HG02678 (cell line): ENCODE measurements around the gene CARD18.

ENCODE experiments used
- ATAC-seq: cut with Tn5 transposase; IDR thresholded peaks from one replicate; pipeline ENCODE4 v1.9.1; 2021; ENCODE audit warnings: mild to moderate bottlenecking, moderate library complexity; ENCODE audit not compliant: unreplicated experiment

CARD18 gene, protein sequence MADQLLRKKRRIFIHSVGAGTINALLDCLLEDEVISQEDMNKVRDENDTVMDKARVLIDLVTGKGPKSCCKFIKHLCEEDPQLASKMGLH

DNA sequence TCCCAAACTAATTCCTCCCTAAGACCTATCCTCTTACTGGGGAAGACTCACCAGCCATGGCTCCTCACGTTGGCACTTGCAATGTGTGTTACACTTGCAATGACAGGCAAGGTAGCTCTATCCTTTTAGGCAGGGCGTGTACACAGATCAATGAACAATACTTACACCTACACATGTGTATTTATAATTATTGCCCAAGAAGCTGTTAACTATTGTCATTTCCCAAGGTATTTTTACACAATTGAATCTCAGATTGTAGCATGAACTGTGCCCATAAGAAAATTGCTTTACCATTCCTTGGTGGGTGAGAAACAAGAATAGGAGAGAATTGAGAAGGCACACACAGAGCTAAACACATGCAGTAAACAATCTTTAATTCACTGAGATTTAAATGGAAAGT, at the start of gene CARD18:
Gene CARD18 (minus strand): TSS at position 101 of the 400 bp plus-strand sequence. CDS start 43 bp downstream, at position 58.
- no peak for ATAC-seq

DNA sequence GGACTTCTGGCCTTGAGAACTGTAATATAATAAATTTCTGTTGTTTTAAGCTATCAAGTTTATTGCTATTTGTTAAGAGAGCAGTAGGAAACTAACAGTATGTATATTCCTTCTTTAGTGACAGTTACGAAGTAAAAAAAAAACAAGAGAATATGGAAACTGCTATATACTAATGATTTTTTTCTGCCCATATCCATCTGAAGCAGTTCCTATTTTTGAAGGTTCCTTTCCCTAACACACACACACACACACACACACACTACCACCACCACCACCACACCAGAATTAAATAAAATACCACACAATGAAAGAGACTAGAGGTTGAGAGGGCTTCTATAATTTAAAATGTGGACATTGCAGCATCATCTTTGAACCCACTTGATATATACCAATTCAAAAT, 44.4 kb upstream of the CARD18 start:
- no peak for ATAC-seq

DNA sequence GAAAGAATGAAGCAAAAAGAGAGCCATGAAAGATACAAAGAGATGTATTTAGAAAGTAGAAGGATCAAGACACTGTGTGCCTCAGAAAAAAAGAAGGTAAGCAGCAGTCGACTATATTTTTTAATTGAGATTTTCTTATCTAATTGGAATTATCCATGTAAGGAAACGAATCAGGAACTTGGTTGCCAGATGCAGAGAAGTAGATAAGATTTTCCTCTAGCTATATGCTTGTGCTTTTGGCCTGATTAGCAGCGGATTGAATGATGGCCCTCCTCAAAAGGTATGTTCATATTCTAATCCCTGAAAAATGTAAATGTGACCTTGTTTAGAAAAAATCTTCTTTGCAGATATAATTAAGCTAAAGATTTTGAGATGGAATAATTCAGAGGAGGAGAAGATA, 43.9 kb upstream of the CARD18 start:
- ATAC-seq = no peak

DNA sequence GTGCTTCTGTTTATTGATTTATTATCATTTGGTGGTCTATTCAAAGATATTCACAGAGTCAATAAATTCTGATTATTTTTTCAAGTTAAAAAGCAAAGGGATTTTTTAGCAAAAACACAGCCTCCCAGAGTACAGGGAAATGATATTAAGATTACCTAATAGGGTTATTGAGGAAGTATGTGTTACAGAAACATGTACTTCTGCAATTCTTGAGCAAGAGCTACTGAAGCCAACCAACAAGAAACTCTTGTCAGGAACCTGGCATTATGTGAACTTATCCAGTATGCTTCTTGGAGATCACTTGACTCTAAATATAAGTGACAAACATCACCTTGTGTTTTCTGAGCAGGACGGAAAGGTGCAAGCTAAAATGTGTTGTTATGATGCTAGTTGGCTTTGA, 42.0 kb upstream of the CARD18 start:
- ATAC-seq = no peak

DNA sequence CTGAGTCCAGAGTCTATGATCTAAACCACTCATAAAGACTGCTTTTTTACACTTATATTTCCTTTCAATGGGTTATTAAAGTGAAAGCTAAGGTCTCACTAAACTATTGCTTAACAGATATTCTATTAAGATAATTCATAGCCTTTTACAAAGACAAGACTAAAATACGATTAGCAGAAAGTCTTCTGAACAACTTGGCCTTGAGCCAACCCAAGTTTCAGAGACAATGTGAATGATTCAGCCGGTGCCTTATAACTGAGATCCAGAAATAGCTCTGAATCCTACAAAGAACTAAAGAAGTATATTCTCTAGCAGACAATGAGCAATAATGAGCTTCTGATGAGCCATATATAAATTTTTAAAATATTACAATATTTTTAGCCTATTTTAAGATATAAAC, 41.5 kb upstream of the CARD18 start:
- ATAC-seq = no peak

DNA sequence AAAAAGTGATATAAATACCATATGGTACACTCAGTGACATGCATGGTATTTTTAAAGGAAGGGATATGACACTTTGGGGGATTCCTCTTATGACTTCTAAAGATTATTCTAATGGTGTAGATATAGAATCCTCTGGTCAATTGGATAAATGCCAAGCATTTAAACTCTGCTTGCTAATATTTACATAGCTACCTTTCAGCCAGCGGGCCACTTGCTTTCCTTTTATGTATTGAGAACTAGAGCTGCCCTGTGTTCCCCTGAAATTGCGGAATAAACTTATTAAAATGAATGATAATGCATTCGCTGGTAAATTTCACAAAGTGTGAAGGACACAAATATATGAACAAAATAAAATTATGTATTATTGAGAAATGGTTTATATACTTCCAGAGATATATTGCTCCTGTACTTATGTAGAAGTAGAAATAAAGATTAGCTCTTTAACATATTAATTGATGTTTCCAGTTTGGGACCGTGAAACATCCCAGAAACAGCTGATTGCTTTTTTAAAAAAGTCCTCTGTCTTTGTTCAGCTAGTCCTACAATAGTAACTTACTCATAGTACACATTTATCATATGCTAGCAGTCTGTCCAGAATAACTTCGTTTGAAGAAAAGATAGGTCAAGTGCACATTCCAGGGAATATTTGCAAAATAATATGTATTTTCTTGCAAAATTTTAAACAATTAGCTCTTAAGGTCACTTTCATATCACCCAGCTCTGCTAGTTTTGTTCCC, 40.1 kb upstream of the CARD18 start:
- ATAC-seq = no peak

DNA sequence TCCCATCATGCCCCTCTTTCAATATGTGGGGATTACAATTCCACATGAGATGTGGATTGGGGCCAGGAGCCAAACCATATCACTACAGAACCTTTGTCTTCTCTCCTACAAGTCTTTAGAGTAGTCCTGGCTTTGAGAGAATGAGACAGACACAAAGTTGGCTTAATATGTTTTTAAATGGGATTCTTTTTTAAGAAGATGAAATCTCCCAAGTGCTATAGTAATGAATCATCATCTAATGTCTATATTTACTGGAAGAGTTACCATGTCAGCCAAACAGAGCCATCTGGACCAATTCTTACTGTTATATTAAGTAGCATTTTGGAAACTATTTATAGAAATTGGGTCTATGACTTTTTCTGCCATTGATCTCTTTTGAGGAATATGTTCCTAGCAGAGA, 38.1 kb upstream of the CARD18 start:
- ATAC-seq = no peak

DNA sequence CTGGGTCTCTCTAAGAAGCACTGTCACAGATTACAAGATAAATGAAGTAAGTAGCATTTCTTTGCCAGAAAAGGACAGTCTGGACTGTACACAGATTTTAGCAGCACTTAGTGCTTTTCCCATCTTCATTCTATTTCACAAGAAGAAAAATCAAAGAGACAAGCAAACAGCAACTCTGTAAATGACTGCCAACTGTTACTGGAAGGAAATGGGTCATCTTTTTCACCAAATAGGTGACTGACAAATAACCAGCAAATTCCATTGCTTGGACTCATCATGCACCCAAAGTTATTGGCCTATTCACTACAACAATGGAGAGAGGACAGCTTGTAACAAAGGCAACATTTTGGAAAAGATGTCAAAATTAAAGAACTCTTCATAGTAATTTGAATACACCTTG, 28.9 kb upstream of the CARD18 start:
- ATAC-seq = no peak

DNA sequence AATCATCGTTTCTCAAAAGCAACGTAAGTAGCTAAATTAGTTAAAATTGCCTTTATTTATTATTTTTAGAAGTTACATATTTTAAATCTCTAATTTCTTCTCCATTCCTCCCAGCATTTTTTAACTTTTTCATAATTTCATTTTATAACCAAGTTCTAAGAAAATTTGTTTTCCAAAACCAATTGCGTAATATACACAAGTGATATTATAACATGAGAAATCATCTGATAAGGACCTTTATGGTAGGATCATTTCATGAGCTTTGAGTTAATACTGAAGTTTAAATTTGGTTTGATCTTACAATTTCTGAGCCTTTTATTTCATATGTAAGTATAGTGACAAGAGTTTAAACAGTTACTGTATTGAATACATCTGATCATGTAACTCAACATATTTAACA, 27.7 kb upstream of the CARD18 start:
- no peak for ATAC-seq

DNA sequence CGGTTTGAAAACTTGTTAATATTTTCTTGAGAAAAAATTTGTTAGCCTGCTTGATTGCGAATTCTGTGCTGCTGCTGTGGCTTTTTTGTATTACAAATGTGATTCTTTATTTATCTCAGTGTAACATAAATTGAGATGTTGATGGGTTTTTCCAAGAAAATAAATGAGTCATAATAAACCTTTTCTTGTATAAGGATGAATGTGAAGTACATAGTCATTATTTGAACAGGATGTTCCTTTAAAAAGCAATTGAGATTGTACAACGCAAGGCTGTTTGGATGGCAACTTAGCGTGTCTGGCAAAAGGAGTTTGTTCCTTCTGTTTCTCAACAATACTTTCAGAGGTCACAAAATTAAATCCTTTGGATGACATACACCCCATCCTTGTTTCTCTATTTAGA, 24.6 kb upstream of the CARD18 start:
- no peak for ATAC-seq

DNA sequence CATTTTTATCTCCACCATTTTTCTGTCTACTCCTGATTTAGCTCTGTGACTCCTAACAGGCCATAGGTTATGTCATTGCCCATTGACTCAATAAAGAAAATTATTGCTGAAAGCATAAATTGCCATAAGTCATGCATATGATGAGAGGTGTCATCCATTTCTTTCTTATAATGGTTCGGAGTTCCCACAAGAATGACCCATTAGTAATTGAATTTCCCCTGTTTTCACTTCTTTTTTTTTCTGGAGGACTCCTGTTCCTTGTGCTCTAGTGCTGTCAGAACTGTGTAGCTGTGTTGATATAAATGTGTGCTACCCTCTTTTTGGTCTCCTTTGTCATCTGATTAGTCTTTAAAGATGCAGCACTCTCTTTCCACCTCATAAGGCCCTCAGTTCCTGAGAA, 22.9 kb upstream of the CARD18 start:
- no peak for ATAC-seq

DNA sequence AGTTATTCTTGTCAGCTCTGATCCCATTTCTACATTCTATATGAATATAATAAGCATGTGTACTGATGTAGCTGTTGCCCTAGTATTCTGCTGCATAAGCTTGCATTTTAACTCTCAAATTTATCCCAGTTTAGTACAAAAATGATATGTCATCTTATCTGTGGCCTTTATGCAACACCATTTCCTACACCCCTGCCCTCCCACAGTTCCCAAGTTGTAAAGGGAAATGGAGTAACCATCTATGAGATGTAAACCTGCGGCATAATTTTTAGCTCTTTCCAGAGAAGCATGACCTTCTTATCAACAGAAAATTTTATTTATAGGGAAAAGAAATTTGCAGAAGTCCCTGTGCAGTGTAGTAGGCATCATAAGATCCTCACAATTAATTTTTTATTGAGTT, 18.9 kb upstream of the CARD18 start:
- no peak for ATAC-seq

DNA sequence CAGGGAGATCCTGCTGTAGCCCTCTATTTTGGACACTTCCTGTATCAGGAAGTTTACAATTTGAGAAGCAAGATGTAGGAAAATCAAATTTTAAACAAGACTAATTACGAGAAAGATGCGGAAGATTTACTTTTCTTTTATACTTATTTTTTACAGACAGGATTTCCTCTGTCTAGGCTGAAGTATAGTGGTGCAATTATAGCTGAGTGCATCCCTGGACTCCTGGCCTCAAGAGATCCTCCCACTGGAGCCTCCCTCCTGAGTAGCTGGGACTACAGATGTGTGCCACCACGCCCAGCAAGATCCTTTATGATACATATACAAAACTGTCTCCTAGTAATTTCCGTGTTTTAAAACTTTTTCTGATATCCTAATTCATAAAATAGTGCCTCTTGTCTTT, 17.2 kb upstream of the CARD18 start:
- no peak for ATAC-seq

DNA sequence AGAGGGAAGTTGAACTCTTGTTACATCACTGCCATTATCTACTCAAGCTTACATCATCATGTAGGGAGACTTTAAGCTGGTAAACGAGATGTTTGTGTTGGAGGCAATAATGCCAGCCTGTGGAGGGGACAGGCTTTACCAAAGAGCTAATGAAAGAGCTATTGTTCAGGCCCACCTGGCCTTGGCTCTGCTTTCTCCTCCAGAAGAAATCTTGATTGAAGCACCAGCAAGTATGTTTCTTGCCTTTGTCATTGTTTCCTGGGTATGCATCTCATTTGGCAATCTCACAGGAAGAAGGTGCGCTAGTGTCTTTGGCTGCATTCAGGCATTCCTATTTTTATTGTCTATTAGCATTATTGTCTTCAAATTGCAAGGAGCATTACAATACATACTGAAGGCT, 16.7 kb upstream of the CARD18 start:
- no peak for ATAC-seq

DNA sequence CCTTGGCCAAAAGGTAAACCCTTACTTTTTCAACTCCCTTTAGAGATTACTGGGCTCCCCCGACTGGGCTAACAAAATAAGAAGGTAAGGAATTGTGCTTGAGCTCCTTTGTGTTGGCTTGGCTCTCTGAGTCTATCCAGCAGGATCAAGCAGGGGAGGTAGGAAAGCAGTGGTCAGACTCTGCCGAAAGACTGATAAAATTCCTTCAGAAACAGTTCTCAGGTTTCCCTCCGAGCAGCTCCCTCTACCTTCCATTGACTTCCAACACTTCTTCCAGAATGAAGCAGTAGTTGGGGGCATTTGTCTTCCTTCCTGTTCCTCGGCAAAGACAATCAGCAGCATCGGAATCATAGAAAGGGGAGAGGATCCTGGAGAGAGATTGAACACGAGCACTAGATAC, 16.1 kb upstream of the CARD18 start:
- ATAC-seq = no peak

DNA sequence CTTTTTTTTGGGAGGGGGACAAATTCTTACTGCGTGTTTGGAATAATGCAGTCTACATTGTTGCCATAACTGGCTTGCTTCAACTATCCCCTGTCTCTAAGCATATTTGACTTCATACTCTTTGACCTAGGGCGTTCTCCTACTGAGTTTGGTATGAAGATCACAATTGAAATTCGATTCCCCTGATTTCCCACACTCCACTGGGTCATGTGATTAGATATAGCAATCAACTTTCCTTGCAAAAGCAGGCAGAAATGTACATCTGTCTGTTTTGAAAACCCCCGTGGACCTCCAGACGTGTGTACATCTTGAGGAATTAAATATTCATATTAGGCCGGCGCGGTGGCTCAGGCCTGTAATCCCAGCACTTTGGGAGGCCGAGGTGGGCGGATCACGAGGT, 13.8 kb upstream of the CARD18 start:
- ATAC-seq = no peak

DNA sequence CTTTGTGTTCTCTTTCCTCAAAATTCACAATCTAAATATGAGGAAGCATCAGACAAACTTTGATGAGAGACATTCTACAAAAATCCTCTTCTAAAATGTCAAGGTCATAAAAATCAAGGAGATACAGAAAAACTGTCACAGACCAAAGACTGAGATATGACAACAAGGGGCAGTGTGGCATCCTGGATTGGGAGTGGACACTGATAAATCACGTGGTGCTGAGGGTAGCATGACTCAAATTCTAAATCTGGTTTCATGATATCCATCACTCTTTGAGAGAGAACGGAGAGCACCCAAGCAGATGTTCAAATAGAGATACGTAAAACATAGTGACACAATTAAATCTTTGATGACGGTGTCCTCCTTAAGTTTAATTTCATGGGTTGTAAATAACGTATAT, 13.0 kb upstream of the CARD18 start:
- no peak for ATAC-seq

DNA sequence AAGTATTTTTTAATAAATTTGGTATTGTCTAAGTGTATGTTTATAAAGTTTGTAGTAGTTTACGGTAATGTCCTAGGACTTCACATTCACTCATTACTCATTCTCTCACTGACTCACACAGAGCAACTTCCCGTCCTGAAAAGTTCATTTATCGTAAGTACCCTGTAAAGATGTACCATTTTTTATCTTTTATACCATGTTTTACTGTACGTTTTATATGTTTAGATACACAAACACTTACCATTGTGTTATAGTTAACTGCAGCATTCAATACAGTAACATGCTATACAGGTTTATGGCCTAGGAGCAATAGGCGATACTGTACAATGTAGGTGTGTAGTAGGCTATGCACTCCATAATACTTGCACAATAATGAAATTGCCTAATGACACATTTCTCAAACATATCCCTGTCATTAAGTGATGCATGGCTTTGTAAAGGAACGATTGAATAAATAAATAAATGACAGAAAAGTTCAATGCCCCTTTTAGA, 12.5 kb upstream of the CARD18 start:
- no peak for ATAC-seq

DNA sequence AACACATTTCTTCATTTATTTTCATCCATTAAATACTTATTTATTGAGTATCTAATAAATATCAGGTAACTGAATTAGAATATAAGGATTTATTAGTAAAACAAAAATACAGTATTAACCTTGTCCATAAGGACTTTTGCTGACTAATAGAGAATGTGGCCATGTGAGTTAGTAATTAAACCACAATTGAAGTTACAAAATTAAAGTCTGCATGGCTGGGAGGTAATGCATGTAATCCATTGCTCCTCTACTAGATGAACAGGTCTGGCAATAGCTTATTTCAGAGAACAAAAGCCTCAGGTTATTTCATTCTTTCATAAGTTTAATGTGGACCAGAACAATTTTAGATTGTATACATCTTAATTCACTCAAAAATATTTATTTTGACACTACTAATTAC, 9.9 kb upstream of the CARD18 start:
- no peak for ATAC-seq

DNA sequence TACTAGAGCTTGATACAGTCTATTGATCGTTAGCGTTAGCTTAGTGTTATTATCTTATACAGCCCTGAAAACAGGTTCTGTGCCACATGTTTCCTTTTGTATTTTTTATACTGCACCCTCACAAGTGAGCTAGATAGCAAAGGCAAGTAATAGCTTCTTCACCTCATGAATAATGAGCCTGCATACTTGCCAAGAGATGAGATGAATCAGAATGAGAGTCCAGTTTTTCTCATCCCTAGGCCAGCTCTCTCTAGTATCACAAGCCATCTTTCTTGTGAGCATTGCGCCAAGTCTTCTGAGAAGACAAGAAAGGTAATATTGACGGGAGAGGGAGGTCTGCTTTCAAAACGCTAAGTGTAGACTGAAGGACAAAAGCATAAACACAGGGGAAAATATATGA, 8.7 kb upstream of the CARD18 start:
- ATAC-seq = no peak

DNA sequence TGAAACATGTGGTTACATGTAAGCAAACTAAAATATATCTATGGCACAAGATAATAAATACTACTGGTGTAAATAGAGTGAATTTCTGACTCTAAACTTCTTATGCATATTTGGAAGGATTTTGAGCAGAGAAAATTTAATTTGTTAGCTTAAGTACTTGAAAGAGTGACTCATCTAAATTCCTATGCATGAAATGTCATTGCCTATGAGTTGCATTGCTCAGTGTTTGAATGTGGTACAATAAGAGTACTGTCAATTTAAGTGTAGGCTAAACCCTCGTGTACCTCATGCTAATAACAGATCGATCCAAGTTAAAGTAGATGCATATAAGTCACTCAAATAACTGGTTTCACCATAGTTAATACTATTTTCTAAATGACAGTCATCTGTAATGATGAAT, 5.3 kb upstream of the CARD18 start:
- ATAC-seq = no peak

DNA sequence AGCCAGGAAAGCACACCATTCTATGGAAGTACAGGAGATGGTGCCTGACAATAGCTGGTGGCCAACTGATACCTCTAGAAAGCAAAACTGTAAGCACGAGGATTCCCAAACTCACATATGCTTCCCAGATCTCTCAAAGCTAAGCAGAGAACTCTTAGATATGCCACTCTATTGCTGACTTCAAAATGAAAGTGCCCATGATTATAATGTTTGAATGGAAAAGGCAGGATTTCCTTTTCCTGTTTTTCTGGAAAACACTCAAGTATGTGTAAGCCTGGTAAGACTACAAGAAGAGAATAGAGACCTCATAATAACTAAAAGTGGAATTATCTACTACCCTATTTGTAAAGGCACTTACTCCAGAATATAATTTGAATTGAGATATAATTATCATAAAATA, 2.6 kb upstream of the CARD18 start:
- ATAC-seq = no peak

DNA sequence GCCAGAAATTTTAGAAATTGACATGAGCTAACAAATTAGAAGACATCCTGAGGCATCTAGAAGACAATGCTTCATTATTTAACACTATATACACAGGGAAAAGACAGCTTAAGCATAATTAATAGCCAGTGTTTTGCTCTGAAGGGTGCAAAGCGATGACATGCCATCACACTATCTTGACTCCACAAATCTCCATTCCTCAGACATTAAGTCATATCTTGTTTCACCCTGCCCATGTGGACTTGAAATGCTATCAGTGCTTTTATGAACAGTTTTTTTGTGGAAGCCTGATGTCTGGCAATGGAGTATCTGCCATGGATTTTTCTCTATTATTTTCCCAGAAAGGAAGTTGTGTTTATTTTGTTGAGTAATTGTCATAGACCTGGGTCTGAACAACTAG, 2.3 kb downstream of the CARD18 start:
- no peak for ATAC-seq
